PC-9 (cell line): ENCODE results near the gene KLHDC7B. TPM values are rescaled to one million over a fixed set of nuclear protein-coding genes. Genes with fewer than 3 reads are reported as not detected.

Source experiments
- BruUV-seq: library from RNA; stranded (reverse); fragments of 400-500 nt; replicated peaks from 2 replicates; lab custom pipeline; 2021; lab: Mats Ljungman, UMichigan
- CTCF ChIA-PET: fragments of 300-600 bp; sonication (Branson Sonifier 250); formaldehyde crosslinking; loops from one replicate; lab custom pipeline; 2022; ENCODE audit warnings: antibody characterized with exemption; lab: Charles Lee
- POLR2A ChIA-PET: fragments of 300-600 bp; sonication (Branson Sonifier 250); formaldehyde crosslinking; loops from one replicate; lab custom pipeline; 2022; ENCODE audit warnings: antibody characterized with exemption; ENCODE audit not compliant: unreplicated experiment; lab: Charles Lee
- DNase-seq, 2 experiments: peaks; one replicate each; pipeline versions ENCODE4 v3.0.0 to v3.0.0-alpha.2; 2015 to 2022; ENCODE audit warnings: mixed read lengths in 1 of 2
- H2AFZ ChIP-seq: fragments of 200-600 bp; sonication (generic); 2 replicates; pipeline ENCODE4 v1.8.1; 2017; ENCODE audit warnings: antibody characterized with exemption
- H3F3A ChIP-seq: fragments of 200-600 bp; sonication (generic); 2 replicates; pipeline ENCODE4 v1.8.1; 2017; ENCODE audit warnings: antibody characterized with exemption, mild to moderate bottlenecking, low read depth; ENCODE audit not compliant: insufficient read depth
- H3K27ac ChIP-seq: fragments of 200-600 bp; sonication (generic); 2 replicates; pipeline ENCODE4 v1.6.1; 2016; ENCODE audit warnings: mixed run types
- H3K27me3 ChIP-seq: fragments of 200-600 bp; sonication (generic); 2 replicates; pipeline ENCODE4 v1.6.1; 2016; ENCODE audit warnings: low read depth, mixed run types; ENCODE audit not compliant: insufficient read depth
- H3K36me3 ChIP-seq: fragments of 200-600 bp; sonication (generic); 2 replicates; pipeline ENCODE4 v1.6.1; 2016; ENCODE audit warnings: low read depth, mixed run types
- H3K4me1 ChIP-seq: fragments of 200-600 bp; sonication (generic); replicated peaks from 2 replicates; pipeline ENCODE4 v1.6.1; 2016; ENCODE audit warnings: mixed run types; ENCODE audit not compliant: insufficient read depth
- H3K4me2 ChIP-seq: fragments of 200-600 bp; sonication (generic); 2 replicates; pipeline ENCODE4 v1.6.1; 2017; ENCODE audit warnings: mixed run types
- H3K4me3 ChIP-seq: fragments of 200-600 bp; sonication (generic); 2 replicates; pipeline ENCODE4 v1.6.1; 2016; ENCODE audit warnings: mixed run types
- H3K79me2 ChIP-seq: fragments of 200-600 bp; sonication (generic); 2 replicates; pipeline ENCODE4 v1.6.1; 2017; ENCODE audit warnings: low read depth, mixed run types
- H3K9me2 ChIP-seq: fragments of 200-600 bp; sonication (generic); 2 replicates; pipeline ENCODE4 v1.8.1; 2017; ENCODE audit warnings: mild to moderate bottlenecking; ENCODE audit not compliant: insufficient read depth
- H3K9me3 ChIP-seq: fragments of 200-600 bp; sonication (generic); 2 replicates; pipeline ENCODE4 v1.8.1; 2016; ENCODE audit warnings: low read depth; ENCODE audit not compliant: insufficient read depth
- H4K20me1 ChIP-seq: fragments of 200-600 bp; sonication (generic); 2 replicates; pipeline ENCODE4 v1.8.1; 2017; ENCODE audit not compliant: insufficient read depth
- CTCF ChIP-seq: fragments of 200-600 bp; sonication (generic); conservative IDR thresholded peaks from 2 replicates; pipeline ENCODE4 v1.6.1; 2017; ENCODE audit warnings: mixed run types, antibody characterized with exemption, mild to moderate bottlenecking, moderate library complexity
- EZH2 ChIP-seq: fragments of 200-600 bp; sonication (generic); IDR thresholded peaks from 2 replicates; pipeline ENCODE4 v1.8.0; 2017; ENCODE audit warnings: antibody characterized with exemption, low read depth
- intact Hi-C: fragments of 100-400 bp; cut with micrococcal nuclease; formaldehyde crosslinking; loops from one replicate; pipeline ENCODE4 v1.10.0; 2022; ENCODE audit not compliant: unreplicated experiment
- total RNA-seq: library from RNA; stranded (reverse); gene quantifications from 2 replicates; pipeline ENCODE4 v1.2.3, GENCODE V29; 2021

KLHDC7B gene
- total RNA-seq, 1 experiment from 2014 or later: 0.72 TPM

- Histone ChIP-seq H3K27me3 (no peaks in the 10 kb centered on the region), H4K20me1 (no peaks in the 10 kb centered on the region), H3K4me3 (no peak overlapping the region), H2AFZ (no peak overlapping the region), H3K4me2 (no peak overlapping the region), H3K79me2 (no peaks in the 10 kb centered on the region), H3K36me3 (peaks cover 21% of the 10 kb centered on the region; the same call in 1 of the 2 replicates), H3F3A (peaks cover 20% of the 10 kb centered on the region; the same call in 1 of the 2 replicates), H3K9me2 (no peaks in the 10 kb centered on the region), H3K27ac (no peak overlapping the region), H3K9me3 (no peaks in the 10 kb centered on the region), H3K4me1 (peaks cover 13% of the 10 kb centered on the region)
- intact Hi-C loops: no loop called here
- CTCF ChIA-PET: no interaction called here
- DNase-seq: no peak
- no TSS peak for BruUV-seq
- POLR2A ChIA-PET: no interaction called here
- TF ChIP-seq CTCF (no peak), EZH2 (no peak)
Observed at GRCh38 chr22:50568626-50569025, 22.9 kb downstream of the KLHDC7B start.

- Histone ChIP-seq H3K4me2 (no peak overlapping the region), H3K27me3 (no peaks in the 10 kb centered on the region), H3K79me2 (no peaks in the 10 kb centered on the region), H2AFZ (no peak overlapping the region), H3K4me1 (peaks cover 8% of the 10 kb centered on the region), H3K9me3 (no peaks in the 10 kb centered on the region), H3F3A (peaks cover 20% of the 10 kb centered on the region; the same call in 1 of the 2 replicates), H3K9me2 (no peaks in the 10 kb centered on the region), H4K20me1 (no peaks in the 10 kb centered on the region), H3K36me3 (peaks cover 21% of the 10 kb centered on the region; the same call in 1 of the 2 replicates), H3K4me3 (no peak overlapping the region), H3K27ac (no peak overlapping the region)
- ChIA-PET CTCF (no interaction called here), POLR2A (interaction anchor here (0.6 kb wide), 1 partner anchor 61 kb away, joined by 8 read pairs; the partner anchor contains the start of gene NCAPH2)
- TF ChIP-seq EZH2 (no peak), CTCF (no peak)
- DNase-seq: no peak
- BruUV-seq: no TSS peak
- intact Hi-C loops: no loop called here
Observed at GRCh38 chr22:50569041-50569459, 23.4 kb downstream of the KLHDC7B start.

- no peak overlapping the region for H3K4me2 ChIP-seq
- no peaks in the 10 kb centered on the region for H4K20me1 ChIP-seq
- POLR2A ChIA-PET: no interaction called here
- no peak for DNase-seq
- no peaks in the 10 kb centered on the region for H3K9me2 ChIP-seq
- no peak overlapping the region for H3K4me3 ChIP-seq
- H3F3A ChIP-seq: peaks cover 20% of the 10 kb centered on the region; the same call in 1 of the 2 replicates
- CTCF ChIA-PET: no interaction called here
- TF ChIP-seq CTCF (no peak), EZH2 (no peak)
- no peaks in the 10 kb centered on the region for H3K79me2 ChIP-seq
- H3K4me1 ChIP-seq: no peaks in the 10 kb centered on the region
- H3K27me3 ChIP-seq: no peaks in the 10 kb centered on the region
- peaks cover 26% of the 10 kb centered on the region; the same call in 1 of the 2 replicates for H3K36me3 ChIP-seq
- H2AFZ ChIP-seq: no peak overlapping the region
- no peaks in the 10 kb centered on the region for H3K9me3 ChIP-seq
- BruUV-seq: no TSS peak
- H3K27ac ChIP-seq: no peak overlapping the region
- intact Hi-C loops: no loop called here
Observed at GRCh38 chr22:50569896-50570535, 24.3 kb downstream of the KLHDC7B start.
